Hepatocyte (in vitro differentiated cells): ENCODE results near the gene ZAR1L. TPM values are rescaled to one million over a fixed set of nuclear protein-coding genes. Genes with fewer than 3 reads are reported as not detected.
A peak's percentile ranks its signal among the peaks of the same experiment; 100 is the strongest.

Experiments
- DNase-seq: peaks from one replicate; pipeline ENCODE4 v3.0.0-alpha.2; 2016; ENCODE audit warnings: low spot score
- H2AFZ ChIP-seq: fragments of 200-600 bp; sonication (generic); 2 replicates; pipeline ENCODE4 v1.6.0; 2016; ENCODE audit warnings: antibody characterized with exemption, mild to moderate bottlenecking
- H3K27ac ChIP-seq: fragments of 200-600 bp; sonication (generic); 2 replicates; pipeline ENCODE4 v1.5.1; 2016; ENCODE audit warnings: mild to moderate bottlenecking
- H3K27me3 ChIP-seq: fragments of 200-600 bp; sonication (generic); 2 replicates; pipeline ENCODE4 v1.6.1; 2016
- H3K36me3 ChIP-seq: fragments of 200-600 bp; sonication (generic); replicated peaks from 2 replicates; pipeline ENCODE4 v1.5.1; 2016; ENCODE audit warnings: low read depth; ENCODE audit not compliant: insufficient read depth
- H3K4me1 ChIP-seq: fragments of 200-600 bp; sonication (generic); 2 replicates; pipeline ENCODE4 v1.5.1; 2016; ENCODE audit warnings: mild to moderate bottlenecking, moderate library complexity; ENCODE audit not compliant: insufficient read depth
- H3K4me2 ChIP-seq: fragments of 200-600 bp; sonication (generic); 2 replicates; pipeline ENCODE4 v1.6.0; 2016
- H3K4me3 ChIP-seq: fragments of 200-600 bp; sonication (generic); 2 replicates; pipeline ENCODE4 v1.5.1; 2016; ENCODE audit warnings: mild to moderate bottlenecking
- H3K79me2 ChIP-seq: fragments of 200-600 bp; sonication (generic); 2 replicates; pipeline ENCODE4 v1.6.0; 2017; ENCODE audit warnings: mild to moderate bottlenecking
- H3K9me2 ChIP-seq: fragments of 200-600 bp; sonication (generic); replicated peaks from 2 replicates; pipeline ENCODE4 v1.6.0; 2017; ENCODE audit warnings: mild to moderate bottlenecking; ENCODE audit not compliant: insufficient read depth
- H3K9me3 ChIP-seq: fragments of 200-600 bp; sonication (generic); 2 replicates; pipeline ENCODE4 v1.5.1; 2016; ENCODE audit warnings: low read depth, mild to moderate bottlenecking
- H4K20me1 ChIP-seq: fragments of 200-600 bp; sonication (generic); 2 replicates; pipeline ENCODE4 v1.6.0; 2016; ENCODE audit warnings: mild to moderate bottlenecking; ENCODE audit not compliant: insufficient read depth, poor library complexity, severe bottlenecking
- EZH2 ChIP-seq: fragments of 200-600 bp; sonication (generic); IDR thresholded peaks from 2 replicates; pipeline ENCODE4 v1.6.1; 2016; ENCODE audit warnings: antibody characterized with exemption, mild to moderate bottlenecking, borderline replicate concordance
- EZH2phosphoT487 ChIP-seq: fragments of 200-600 bp; sonication (generic); IDR thresholded peaks from one replicate; pipeline ENCODE4 v1.6.1; 2018; ENCODE audit warnings: antibody characterized with exemption, mild to moderate bottlenecking, low read depth, moderate library complexity; ENCODE audit not compliant: unreplicated experiment, severe bottlenecking
- WGBS: methylation state at CpG from one replicate; pipeline ENCODE4 v1.1.6; 2016; ENCODE audit warnings: low lambda C conversion rate; ENCODE audit errors: missing lambda C conversion rate; 5-methylcytosine and 5-hydroxymethylcytosine counted together
- polyA plus RNA-seq: library from polyadenylated mRNA; unstranded; fragments of >200 nt; fragmentation: Nextera tagmentation; extraction: Ambion mirVana; gene quantifications from 2 replicates; pipeline ENCODE4 v1.2.1, GENCODE V29; 2016
- total RNA-seq: library from RNA; depleted of rRNA; stranded (reverse); fragments of >200 nt; gene quantifications from 2 replicates; pipeline ENCODE4 v1.2.3, GENCODE V29; 2014
- TF ChIP-seq, protein P1 (sequence below): fragments of 200-600 bp; sonication (generic); IDR thresholded peaks from 2 replicates; pipeline ENCODE4 v1.5.1; 2016; ENCODE audit warnings: antibody characterized with exemption, mild to moderate bottlenecking; ENCODE audit not compliant: poor library complexity

Gene ZAR1L
- total and polyA plus RNA-seq, 2 experiments from 2014 or later = not detected

DNA sequence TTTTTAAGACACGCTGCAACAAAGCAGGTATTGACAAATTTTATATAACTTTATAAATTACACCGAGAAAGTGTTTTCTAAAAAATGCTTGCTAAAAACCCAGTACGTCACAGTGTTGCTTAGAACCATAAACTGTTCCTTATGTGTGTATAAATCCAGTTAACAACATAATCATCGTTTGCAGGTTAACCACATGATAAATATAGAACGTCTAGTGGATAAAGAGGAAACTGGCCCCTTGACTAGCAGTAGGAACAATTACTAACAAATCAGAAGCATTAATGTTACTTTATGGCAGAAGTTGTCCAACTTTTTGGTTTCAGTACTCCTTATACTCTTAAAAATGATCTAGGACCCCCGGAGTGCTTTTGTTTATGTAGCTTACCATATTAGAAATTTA is 1.3 kb upstream of the ZAR1L start:
- no peak for TF ChIP-seq EZH2
- TF ChIP-seq, protein P1, sequence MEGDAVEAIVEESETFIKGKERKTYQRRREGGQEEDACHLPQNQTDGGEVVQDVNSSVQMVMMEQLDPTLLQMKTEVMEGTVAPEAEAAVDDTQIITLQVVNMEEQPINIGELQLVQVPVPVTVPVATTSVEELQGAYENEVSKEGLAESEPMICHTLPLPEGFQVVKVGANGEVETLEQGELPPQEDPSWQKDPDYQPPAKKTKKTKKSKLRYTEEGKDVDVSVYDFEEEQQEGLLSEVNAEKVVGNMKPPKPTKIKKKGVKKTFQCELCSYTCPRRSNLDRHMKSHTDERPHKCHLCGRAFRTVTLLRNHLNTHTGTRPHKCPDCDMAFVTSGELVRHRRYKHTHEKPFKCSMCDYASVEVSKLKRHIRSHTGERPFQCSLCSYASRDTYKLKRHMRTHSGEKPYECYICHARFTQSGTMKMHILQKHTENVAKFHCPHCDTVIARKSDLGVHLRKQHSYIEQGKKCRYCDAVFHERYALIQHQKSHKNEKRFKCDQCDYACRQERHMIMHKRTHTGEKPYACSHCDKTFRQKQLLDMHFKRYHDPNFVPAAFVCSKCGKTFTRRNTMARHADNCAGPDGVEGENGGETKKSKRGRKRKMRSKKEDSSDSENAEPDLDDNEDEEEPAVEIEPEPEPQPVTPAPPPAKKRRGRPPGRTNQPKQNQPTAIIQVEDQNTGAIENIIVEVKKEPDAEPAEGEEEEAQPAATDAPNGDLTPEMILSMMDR = no peak
- no peak for TF ChIP-seq EZH2phosphoT487
- Histone ChIP-seq H2AFZ (peak overlapping the region; percentile 100), H3K9me3 (no peaks in the 10 kb centered on the region), H3K4me1 (no peaks in the 10 kb centered on the region), H3K27me3 (no peaks in the 10 kb centered on the region), H3K4me2 (peak overlapping the region; percentile 91), H3K36me3 (no peaks in the 10 kb centered on the region), H3K27ac (peak overlapping the region; percentile 99), H4K20me1 (no peaks in the 10 kb centered on the region), H3K9me2 (no peaks in the 10 kb centered on the region), H3K4me3 (peak overlapping the region; percentile 79), H3K79me2 (no peaks in the 10 kb centered on the region)
- no peak for DNase-seq
- 69% methylated on average over 6 of the region's 6 CpGs for WGBS

DNA sequence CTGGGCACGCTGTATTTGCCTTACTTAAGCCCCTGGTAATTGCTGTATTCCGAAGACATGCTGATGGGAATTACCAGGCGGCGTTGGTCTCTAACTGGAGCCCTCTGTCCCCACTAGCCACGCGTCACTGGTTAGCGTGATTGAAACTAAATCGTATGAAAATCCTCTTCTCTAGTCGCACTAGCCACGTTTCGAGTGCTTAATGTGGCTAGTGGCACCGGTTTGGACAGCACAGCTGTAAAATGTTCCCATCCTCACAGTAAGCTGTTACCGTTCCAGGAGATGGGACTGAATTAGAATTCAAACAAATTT is 821 bp upstream of the ZAR1L start:
- Histone ChIP-seq H4K20me1 (no peaks in the 10 kb centered on the region), H3K9me2 (no peaks in the 10 kb centered on the region), H3K27me3 (no peaks in the 10 kb centered on the region), H2AFZ (peak overlapping the region; percentile 100), H3K4me2 (peak overlapping the region; percentile 91), H3K4me3 (peak overlapping the region; percentile 79), H3K27ac (peak overlapping the region; percentile 99), H3K4me1 (no peaks in the 10 kb centered on the region), H3K9me3 (no peaks in the 10 kb centered on the region), H3K79me2 (no peaks in the 10 kb centered on the region), H3K36me3 (no peaks in the 10 kb centered on the region)
- DNase-seq = no peak
- TF ChIP-seq EZH2phosphoT487 (no peak), EZH2 (no peak)
- TF ChIP-seq, protein P1 = no peak
- WGBS = under 1% methylated on average over 13 of the region's 13 CpGs

DNA sequence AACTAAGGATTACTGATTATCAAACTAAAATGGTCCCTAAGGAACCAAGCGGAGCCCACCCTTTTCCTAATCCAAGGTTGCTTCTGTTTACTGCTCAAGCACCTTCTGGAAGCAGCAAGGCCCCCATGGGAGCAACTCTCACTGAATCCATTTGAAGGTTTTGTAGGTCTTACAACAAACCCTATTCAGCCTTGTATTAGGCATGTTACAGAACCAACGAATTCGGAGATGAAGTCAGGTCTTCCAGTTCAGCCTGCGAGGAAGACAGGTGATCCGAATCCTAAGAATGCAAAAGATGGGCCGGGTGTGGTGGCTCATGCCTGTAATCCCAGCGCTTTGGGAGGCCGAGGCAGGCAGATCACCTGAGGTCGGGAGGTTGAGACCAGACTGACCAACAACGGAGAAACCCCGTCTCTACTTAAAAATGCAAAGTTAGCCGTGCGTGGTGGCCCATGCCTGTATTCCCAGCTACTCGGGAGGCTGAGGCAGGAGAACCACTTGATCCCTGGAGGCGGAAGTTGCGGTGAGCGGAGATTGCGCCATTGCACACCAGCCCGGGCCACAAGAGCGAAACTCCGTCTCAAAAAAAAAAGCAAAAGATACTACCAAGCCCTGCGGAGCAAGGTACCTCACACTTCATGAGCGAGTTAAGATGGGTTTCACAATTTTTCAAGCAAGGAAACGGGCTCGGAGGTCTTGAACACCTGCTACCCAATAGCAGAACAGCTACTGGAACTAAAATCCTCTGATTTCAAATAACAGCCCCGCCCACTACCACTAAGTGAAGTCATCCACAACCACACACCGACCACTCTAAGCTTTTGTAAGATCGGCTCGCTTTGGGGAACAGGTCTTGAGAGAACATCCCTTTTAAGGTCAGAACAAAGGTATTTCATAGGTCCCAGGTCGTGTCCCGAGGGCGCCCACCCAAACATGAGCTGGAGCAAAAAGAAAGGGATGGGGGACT is 609 bp downstream of the ZAR1L start:
- Histone ChIP-seq H3K9me3 (no peaks in the 10 kb centered on the region), H3K4me2 (peak overlapping the region; percentile 91), H3K27ac (peak overlapping the region; percentile 99), H3K36me3 (no peaks in the 10 kb centered on the region), H3K79me2 (no peaks in the 10 kb centered on the region), H3K4me3 (peak overlapping the region; percentile 79), H3K9me2 (no peaks in the 10 kb centered on the region), H3K4me1 (no peaks in the 10 kb centered on the region), H3K27me3 (no peaks in the 10 kb centered on the region), H4K20me1 (no peaks in the 10 kb centered on the region), H2AFZ (peak overlapping the region; percentile 100)
- no peak for TF ChIP-seq EZH2phosphoT487
- peak; percentile 66 for DNase-seq
- 83% methylated on average over 32 of the region's 32 CpGs for WGBS

DNA sequence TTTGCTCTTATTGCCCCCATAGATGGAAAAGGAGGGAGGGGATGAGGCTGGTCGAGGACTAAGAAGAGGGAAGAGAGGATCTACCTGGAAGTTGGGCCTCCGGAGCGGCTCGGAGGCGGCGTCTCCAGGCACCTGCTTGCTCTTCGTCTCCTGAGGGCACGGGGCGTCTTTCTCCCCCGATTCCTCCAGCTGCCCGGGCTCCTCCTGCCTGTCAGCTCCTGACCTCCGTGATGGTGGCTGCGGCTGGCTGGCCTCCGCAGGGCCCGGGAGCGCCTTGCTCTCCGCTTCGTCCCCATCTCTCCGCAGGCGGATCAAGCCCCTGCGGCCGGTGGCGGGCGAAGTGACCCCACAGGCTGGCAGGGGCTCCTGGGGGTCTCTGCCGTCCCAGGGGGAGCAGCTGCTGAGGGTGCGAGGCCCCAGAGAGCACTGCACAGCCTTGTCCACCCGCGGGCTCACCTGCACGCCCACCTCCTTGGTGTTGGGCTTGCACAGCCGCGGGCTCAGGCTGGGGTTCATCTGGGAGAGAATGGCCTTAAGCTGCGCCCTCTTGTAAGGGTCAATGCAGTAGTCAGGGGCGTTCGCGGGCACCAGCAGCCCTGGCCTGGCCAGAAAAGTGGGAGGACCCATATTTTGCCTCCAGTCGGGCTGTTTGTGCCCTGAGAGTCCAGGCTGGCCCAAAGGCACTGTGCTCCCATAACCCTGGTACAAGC is 3.8 kb downstream of the ZAR1L start:
- 96% methylated on average over 36 of the region's 36 CpGs for WGBS

More for the DNA sequence above, 3.8 kb downstream of the ZAR1L start:
- H3K9me3 ChIP-seq = no peaks in the 10 kb centered on the region
- H3K27ac ChIP-seq = no peak overlapping the region
- no peaks in the 10 kb centered on the region for H3K79me2 ChIP-seq
- no peak overlapping the region for H3K4me3 ChIP-seq
- TF ChIP-seq EZH2phosphoT487 (no peak), EZH2 (no peak)
- TF ChIP-seq, protein P1 = no peak
- no peaks in the 10 kb centered on the region for H4K20me1 ChIP-seq
- no peak overlapping the region for H3K4me2 ChIP-seq
- no peaks in the 10 kb centered on the region for H3K4me1 ChIP-seq
- H3K27me3 ChIP-seq = no peaks in the 10 kb centered on the region
- H2AFZ ChIP-seq = no peak overlapping the region
- DNase-seq = no peak
- no peaks in the 10 kb centered on the region for H3K9me2 ChIP-seq
- H3K36me3 ChIP-seq = no peaks in the 10 kb centered on the region
